Right forelimb (tissue), 1 donor: ENCODE measurements around the gene VIPAS39.
A peak's percentile ranks its signal among the peaks of the same experiment; 100 is the strongest.

ENCODE experiments used
- DNase-seq: peaks from one replicate; pipeline ENCODE4 v3.0.0-alpha.2; 2018

Gene VIPAS39

DNA sequence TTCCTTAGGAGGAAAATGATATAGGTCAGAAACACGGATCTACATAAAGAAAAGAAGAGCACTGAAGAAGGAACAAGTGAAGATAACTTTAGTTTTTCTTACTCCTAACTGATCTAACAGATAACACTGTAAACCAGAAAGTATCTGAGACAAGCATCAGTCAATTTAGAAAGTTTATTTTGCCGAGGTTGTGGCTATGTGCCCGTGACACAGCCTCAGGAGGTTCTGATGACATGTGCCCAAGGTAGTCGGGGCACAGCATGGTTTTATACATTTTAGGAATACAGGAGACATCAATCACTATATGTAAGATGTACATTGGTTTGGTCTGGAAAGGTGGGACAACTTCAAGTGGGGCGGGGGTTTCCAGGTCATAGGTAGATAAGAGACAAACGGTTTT lies 57.2 kb downstream of the VIPAS39 start:
- DNase-seq = no peak

- DNase-seq = no peak
Observed at GRCh38 chr14:77390188-77390587, 67.2 kb downstream of the VIPAS39 start.

- DNase-seq = no peak
Observed at GRCh38 chr14:77378701-77379100, 78.7 kb downstream of the VIPAS39 start.

- no peak for DNase-seq
Observed at GRCh38 chr14:77377502-77377844, 79.9 kb downstream of the VIPAS39 start.

GRCh38 chr14:77376771-77377501 lies 80.5 kb downstream of the VIPAS39 start, which contains the start of the genes SAMD15 and TMED8:
TSS of gene SAMD15 (plus strand) at chr14:77377379. CDS start at chr14:77377419, 40 bp downstream.
TSS of gene TMED8 (minus strand) at chr14:77377094. CDS start at chr14:77377053, 41 bp downstream.
- peak; percentile 93 for DNase-seq
